HG02798 (cell line): Measurements from ENCODE around the gene NPTN.
"Not testable (repeated sequence)": the region's sequence is repeated elsewhere in the genome, so short reads cannot be mapped to it uniquely, and the experiment has no call there.

Experiments used
- ATAC-seq: cut with Tn5 transposase; IDR thresholded peaks from one replicate; pipeline ENCODE4 v1.9.1; 2021; ENCODE audit warnings: mild to moderate bottlenecking; ENCODE audit not compliant: unreplicated experiment, poor library complexity

NPTN gene

GRCh38 chr15:73633111-73633990, at the start of gene NPTN:
Gene NPTN (minus strand): TSS chr15:73633389. CDS start chr15:73633215, 174 bp downstream.
- ATAC-seq, result peak; percentile 88

- ATAC-seq, result no peak
These were observed 49.5 kb upstream of the NPTN start for GRCh38 chr15:73682600-73683090.

GRCh38 chr15:73681856-73682599, 48.8 kb upstream of the NPTN start:
- no peak for ATAC-seq

- ATAC-seq, result no peak
These were observed 47.9 kb upstream of the NPTN start for GRCh38 chr15:73681063-73681462.

- ATAC-seq, result no peak
These were observed 47.4 kb upstream of the NPTN start for GRCh38 chr15:73680549-73680948.

- ATAC-seq, result no peak
These were observed 46.8 kb upstream of the NPTN start for GRCh38 chr15:73679964-73680363.

GRCh38 chr15:73679180-73679579, 46.0 kb upstream of the NPTN start:
- no peak for ATAC-seq

GRCh38 chr15:73678498-73678897, 45.3 kb upstream of the NPTN start:
- ATAC-seq, result no peak

GRCh38 chr15:73677733-73678132, 44.5 kb upstream of the NPTN start:
- no peak for ATAC-seq

GRCh38 chr15:73677146-73677607, 44.0 kb upstream of the NPTN start:
- no peak for ATAC-seq

GRCh38 chr15:73674587-73674986, 41.4 kb upstream of the NPTN start:
- ATAC-seq, result no peak

GRCh38 chr15:73660455-73660854, 27.3 kb upstream of the NPTN start:
- no peak for ATAC-seq

- no peak for ATAC-seq
These were observed 25.5 kb upstream of the NPTN start for GRCh38 chr15:73658645-73659044.

- no peak for ATAC-seq
These were observed 22.5 kb upstream of the NPTN start for GRCh38 chr15:73655724-73656123.

GRCh38 chr15:73654659-73655058, 21.5 kb upstream of the NPTN start:
- no peak for ATAC-seq

GRCh38 chr15:73650416-73651126, 17.4 kb upstream of the NPTN start:
- ATAC-seq, result no peak

- no peak for ATAC-seq
These were observed 14.8 kb upstream of the NPTN start for GRCh38 chr15:73648014-73648295.

- ATAC-seq, result no peak
These were observed 14.2 kb upstream of the NPTN start for GRCh38 chr15:73647259-73648013.

GRCh38 chr15:73639464-73639863, 6.3 kb upstream of the NPTN start:
- ATAC-seq, result not testable (repeated sequence)

- no peak for ATAC-seq
These were observed 4.3 kb upstream of the NPTN start for GRCh38 chr15:73637527-73637926.
